ENCODE measurements around the gene FZD10. TPM values are rescaled to one million over a fixed set of nuclear protein-coding genes. Genes with fewer than 3 reads are reported as not detected.

FZD10 gene
- total and polyA plus RNA-seq, 2 experiments from 2014 or later: 0.11 to 0.45 TPM

- no peak for TF ChIP-seq ZNF462 (CRISPR knock-in tag; IDR thresholded peaks at IDR 0.05)
- TF ChIP-seq ZNF114 (CRISPR knock-in tag; IDR thresholded peaks at IDR 0.05): no peak
Observed at GRCh38 chr12:130169256-130169655, 7.0 kb downstream of the FZD10 start (continued).

GRCh38 chr12:130169924-130170323 lies 7.7 kb downstream of the FZD10 start:
- H3K4me3 ChIP-seq: no peak overlapping the region
- no peak overlapping the region for H3K27ac Mint-ChIP-seq
- H3K4me3 Mint-ChIP-seq: no peak overlapping the region
- DNase-seq (ENCODE audit: low spot score) (no peak), ATAC-seq (no peak)
- H2AFZ ChIP-seq: no peak overlapping the region
- peaks cover 97% of the 10 kb centered on the region for H3K9me3 Mint-ChIP-seq
- H3K4me1 ChIP-seq (ENCODE audit: insufficient read depth): peaks cover 10% of the 10 kb centered on the region
- no peaks in the 10 kb centered on the region for H3F3A ChIP-seq (replicated peaks; ENCODE audit: low read depth)
- no peaks in the 10 kb centered on the region for H3K9me2 ChIP-seq (ENCODE audit: insufficient read depth)
- 0 out of 2 replicates have a peak, but pooled peaks cover 3% of the 10 kb centered on the region for H3K36me3 ChIP-seq (ENCODE audit: insufficient read depth)
- H3K36me3 Mint-ChIP-seq (ENCODE audit: low read depth): peaks cover 62% of the 10 kb centered on the region
- no peak overlapping the region for H3K4me2 ChIP-seq
- H3K79me2 ChIP-seq (replicated peaks; ENCODE audit: insufficient read depth): no peaks in the 10 kb centered on the region
- peaks cover 3% of the 10 kb centered on the region for H3K27me3 Mint-ChIP-seq (ENCODE audit: insufficient read depth, low read depth, poor library complexity)
- H4K20me1 ChIP-seq (replicated peaks; ENCODE audit: insufficient read depth): no peaks in the 10 kb centered on the region; the same call in 1 of the 2 replicates
- no peaks in the 10 kb centered on the region for H3K4me1 Mint-ChIP-seq
- H3K27me3 ChIP-seq (ENCODE audit: insufficient read depth): peaks cover 89% of the 10 kb centered on the region
- H3K27ac ChIP-seq (ENCODE audit: low read depth): no peak overlapping the region
- TF ChIP-seq REST (IDR thresholded peaks at IDR 0.05; ENCODE audit: unreplicated experiment): no peak
- no peak for TF ChIP-seq ZNF114 (CRISPR knock-in tag; IDR thresholded peaks at IDR 0.05)
- no peak for TF ChIP-seq CTCF (conservative IDR thresholded peaks at IDR 0.05; ENCODE audit: low read depth in 2 of 2)
- TF ChIP-seq ZNF331 (CRISPR knock-in tag; IDR thresholded peaks at IDR 0.05; ENCODE audit: low read depth): no peak
- TF ChIP-seq JUNB (IDR thresholded peaks at IDR 0.05; ENCODE audit: unreplicated experiment): no peak

Data from GM23338 (cell line).